K562 (cell line): ENCODE measurements around the gene UBN1. TPM values are rescaled to one million over a fixed set of nuclear protein-coding genes. Genes with fewer than 3 reads are reported as not detected.

ENCODE experiments used
- ATAC-seq: fragments of 200-7000 bp; cut with Tn5 transposase; 3 replicates; pipeline ENCODE4 v1.9.1; 2020; ENCODE audit warnings: moderate library complexity
- BruUV-seq: library from RNA; stranded (reverse); fragments of 400-500 nt; replicated peaks from 2 replicates; lab custom pipeline; 2021; lab: Mats Ljungman, UMichigan
- CTCF ChIA-PET: fragments of 300-600 bp; formaldehyde crosslinking; extraction: SDS; loops from one replicate; lab custom pipeline; 2021; ENCODE audit warnings: low intra/inter-chr PET ratio; lab: Yijun Ruan, JAX
- POLR2A ChIA-PET: fragments of 300-600, 350-650 bp; sonication (Branson Sonifier 250); formaldehyde crosslinking; extraction: SDS; loops from one replicate; lab custom pipeline; 2021; ENCODE audit warnings: antibody characterized with exemption, inconsistent platforms; lab: Yijun Ruan, JAX
- DNase-seq, 4 experiments: peaks; one replicate each; pipeline versions ENCODE4 v3.0.0 to v3.0.0-alpha.2; 2011 to 2018; ENCODE audit warnings: low spot score in 3 of 4, mixed read lengths in 3 of 4; ENCODE audit errors: extremely low read depth in 1 of 4
- FAIRE-seq: peaks from 2 replicates; lab custom pipeline; 2011; peaks lifted over from hg19 to GRCh38; lab: Jason Lieb, UNC
- H2AFZ ChIP-seq: 2 replicates; pipeline ENCODE4 v1.6.0; 2011; ENCODE audit warnings: low read depth, low read length, control low read depth, inconsistent platforms
- H3K27ac ChIP-seq: fragments of 200-600 bp; 3 replicates; pipeline ENCODE4 v1.8.0; 2011; ENCODE audit warnings: low read depth, mild to moderate bottlenecking, control low read depth, inconsistent platforms, low read length, moderate library complexity, mixed read lengths; ENCODE audit errors: extremely low read depth
- H3K27me3 ChIP-seq, 2 experiments: fragments of 300-600 bp in 1 of 2; 2 replicates in 1 of 2; 3 replicates in 1 of 2; pipeline versions ENCODE4 v1.6.0 to v1.8.0; 2011; ENCODE audit warnings: inconsistent platforms in 2 of 2, low read length in 2 of 2, mild to moderate bottlenecking in 1 of 2, mixed read lengths in 1 of 2, moderate library complexity in 1 of 2; ENCODE audit not compliant: control insufficient read depth in 2 of 2, insufficient read depth in 2 of 2
- H3K36me3 ChIP-seq: fragments of 300-600 bp; 3 replicates; pipeline ENCODE4 v1.8.0; 2011; ENCODE audit warnings: mild to moderate bottlenecking, low read length, inconsistent platforms; ENCODE audit not compliant: control insufficient read depth, insufficient read depth
- H3K4me1 ChIP-seq, 2 experiments: fragments of 200-600 bp in 1 of 2; replicated peaks in 1 of 2; 2 replicates in 1 of 2; 3 replicates in 1 of 2; pipeline versions ENCODE4 v1.5.1 to v1.8.0; 2011; ENCODE audit warnings: inconsistent platforms in 2 of 2, low read length in 2 of 2, mild to moderate bottlenecking in 1 of 2, mixed read lengths in 1 of 2, moderate library complexity in 1 of 2; ENCODE audit not compliant: control insufficient read depth in 2 of 2, insufficient read depth in 2 of 2
- H3K4me2 ChIP-seq: 2 replicates; pipeline ENCODE4 v1.6.1; 2011; ENCODE audit warnings: low read length, control low read depth, inconsistent platforms, mixed read lengths; ENCODE audit not compliant: insufficient read depth
- H3K4me3 ChIP-seq: fragments of 200-600 bp; sonication (generic), shearing (Covaris generic); 2 replicates; pipeline ENCODE4 v1.5.1; 2016; ENCODE audit warnings: control low read depth, inconsistent platforms
- H3K79me2 ChIP-seq: fragments of 200-600 bp; 3 replicates; pipeline ENCODE4 v1.8.0; 2011; ENCODE audit warnings: low read length, inconsistent platforms; ENCODE audit not compliant: control insufficient read depth, insufficient read depth
- H3K9ac ChIP-seq, 2 experiments: 2 replicates each; pipeline versions ENCODE4 v1.6.0 to v1.6.1; 2011; ENCODE audit warnings: low read depth in 2 of 2, low read length in 2 of 2, control low read depth in 1 of 2, inconsistent platforms in 1 of 2, mild to moderate bottlenecking in 1 of 2, mixed read lengths in 1 of 2; ENCODE audit not compliant: insufficient read depth in 1 of 2
- H3K9me1 ChIP-seq: one replicate; pipeline ENCODE4 v1.6.0; 2011; ENCODE audit warnings: inconsistent platforms, mild to moderate bottlenecking, low read length, moderate library complexity; ENCODE audit not compliant: control insufficient read depth, insufficient read depth
- H3K9me3 ChIP-seq: replicated peaks from 2 replicates; pipeline ENCODE4 v1.5.1; 2011; ENCODE audit warnings: low read depth, low read length, inconsistent platforms; ENCODE audit not compliant: control insufficient read depth, insufficient read depth
- H4K20me1 ChIP-seq: replicated peaks from 2 replicates; pipeline ENCODE4 v1.6.1; 2011; ENCODE audit warnings: low read length, inconsistent platforms, mixed read lengths; ENCODE audit not compliant: control insufficient read depth, insufficient read depth
- CTCFL ChIP-seq: IDR thresholded peaks from 2 replicates; pipeline ENCODE4 v1.6.1; 2011; ENCODE audit warnings: borderline replicate concordance, low read depth, mild to moderate bottlenecking, moderate library complexity, low read length; ENCODE audit not compliant: insufficient read depth, poor library complexity, severe bottlenecking
- KDM4B ChIP-seq, 2 experiments: fragments of 450-650 bp in 1 of 2; sonication (generic) in 1 of 2; IDR thresholded peaks; 2 replicates each; pipeline ENCODE4 v1.6.1; 2016 to 2017; ENCODE audit warnings: borderline replicate concordance in 2 of 2, antibody characterized with exemption in 1 of 2, low read depth in 1 of 2, mild to moderate bottlenecking in 1 of 2
- NR2F6 ChIP-seq: fragments of 450-650 bp; formaldehyde crosslinking; IDR thresholded peaks from 2 replicates; pipeline ENCODE4 v1.4.0; 2020; ENCODE audit warnings: mild to moderate bottlenecking
- PREB ChIP-seq: sonication (generic); formaldehyde crosslinking; IDR thresholded peaks from 2 replicates; pipeline ENCODE4 v1.8.1; 2023; ENCODE audit warnings: mild to moderate bottlenecking, missing genetic modification reagents
- U2AF2 ChIP-seq: fragments of 200-400 bp; formaldehyde crosslinking; optimal IDR thresholded peaks from 2 replicates; pipeline ENCODE3; 2017; ENCODE audit warnings: low read depth, mild to moderate bottlenecking, low read length
- WGBS: fragments of 100-300 bp; shearing (Covaris generic); methylation state at CpG from one replicate; pipeline ENCODE4 v1.1.6; 2016; ENCODE audit warnings: low coverage, mixed read lengths; ENCODE audit not compliant: insufficient coverage; ENCODE audit errors: missing lambda C conversion rate; 5-methylcytosine and 5-hydroxymethylcytosine counted together
- in situ Hi-C: fragments of 300-500 bp; cut with MboI; formaldehyde crosslinking; loops from 4 replicates; pipeline ENCODE4 v1.15.0; 2018; ENCODE audit warnings: inconsistent platforms, mixed read lengths
- intact Hi-C: fragments of 100-400 bp; cut with micrococcal nuclease; formaldehyde crosslinking; loops from 2 replicates; pipeline ENCODE4 v1.14.2; 2022
- polyA plus RNA-seq, 8 experiments: library from polyadenylated mRNA; depleted of rRNA in 4 of 8; stranded (reverse) in 5 of 8; unstranded in 3 of 8; fragments of >200 nt; fragmentation: Nextera tagmentation in 2 of 8; fragmentation: Illumina TruSeq in 1 of 8; extraction: Ambion mirVana in 2 of 8; extraction: Trizol in 1 of 8; gene quantifications; 2 replicates each; pipeline versions ENCODE4 v1.2.1 to v1.2.3, GENCODE V29; 2011 to 2014; ENCODE audit warnings: inconsistent platforms in 1 of 8, missing spikeins in 1 of 8
- total RNA-seq, 7 experiments: library from RNA; depleted of rRNA in 6 of 7; stranded (reverse); fragments of >200 nt in 6 of 7; fragmentation: Illumina TruSeq in 2 of 7; extraction: Trizol in 2 of 7; gene quantifications; 2 replicates each; pipeline versions ENCODE4 v1.2.1 to v1.2.3, GENCODE V29; 2011 to 2021; ENCODE audit warnings: low replicate concordance in 1 of 7

Gene UBN1
- total and polyA plus RNA-seq, 9 of the 15 experiments (the other 6 are each of a cell fraction or from before 2014, with no cell fraction given), result 1.5 to 45.7 (median 20.6) TPM

- CTCF ChIA-PET, result no interaction called here
- Histone ChIP-seq H3K27ac (no peak overlapping the region), H3K4me2 (no peak overlapping the region), H3K9ac (no peak overlapping the region), H4K20me1 (peaks cover 36% of the 10 kb centered on the region), H3K79me2 (peaks cover 23% of the 10 kb centered on the region), H3K9me1 (no peaks in the 10 kb centered on the region), H2AFZ (no peak overlapping the region), H3K4me1 (peaks cover 4 to 17% of the 10 kb centered on the region in 2 experiments), H3K9me3 (no peaks in the 10 kb centered on the region), H3K27me3 (no peaks in the 10 kb centered on the region), H3K4me3 (no peak overlapping the region), H3K36me3 (peaks cover 84% of the 10 kb centered on the region)
- no TSS peak for BruUV-seq
- intact Hi-C loops, result no loop called here
- in situ Hi-C loops, result no loop called here
- FAIRE-seq, result no peak
- no peak for DNase-seq
- POLR2A ChIA-PET, result interaction anchor here (1.0 kb wide), 1 partner anchor 9 kb away, joined by 3 read pairs; no protein-coding TSS in a partner anchor
- TF ChIP-seq KDM4B (IDR thresholded peaks at IDR 0.05; ENCODE audit: borderline replicate concordance in 2 of 2, low read depth in 1 of 2) (no peak), PREB (CRISPR knock-in tag) (no peak), NR2F6 (CRISPR knock-in tag) (no peak), CTCFL (no peak), U2AF2 (no peak)
- ATAC-seq, result no peak
- 95% methylated on average over 2 of the region's 2 CpGs for WGBS
Observed at GRCh38 chr16:4855804-4856203, 8.5 kb downstream of the UBN1 start.
